Measurements from ENCODE around the gene LHFPL5.

Gene LHFPL5

DNA sequence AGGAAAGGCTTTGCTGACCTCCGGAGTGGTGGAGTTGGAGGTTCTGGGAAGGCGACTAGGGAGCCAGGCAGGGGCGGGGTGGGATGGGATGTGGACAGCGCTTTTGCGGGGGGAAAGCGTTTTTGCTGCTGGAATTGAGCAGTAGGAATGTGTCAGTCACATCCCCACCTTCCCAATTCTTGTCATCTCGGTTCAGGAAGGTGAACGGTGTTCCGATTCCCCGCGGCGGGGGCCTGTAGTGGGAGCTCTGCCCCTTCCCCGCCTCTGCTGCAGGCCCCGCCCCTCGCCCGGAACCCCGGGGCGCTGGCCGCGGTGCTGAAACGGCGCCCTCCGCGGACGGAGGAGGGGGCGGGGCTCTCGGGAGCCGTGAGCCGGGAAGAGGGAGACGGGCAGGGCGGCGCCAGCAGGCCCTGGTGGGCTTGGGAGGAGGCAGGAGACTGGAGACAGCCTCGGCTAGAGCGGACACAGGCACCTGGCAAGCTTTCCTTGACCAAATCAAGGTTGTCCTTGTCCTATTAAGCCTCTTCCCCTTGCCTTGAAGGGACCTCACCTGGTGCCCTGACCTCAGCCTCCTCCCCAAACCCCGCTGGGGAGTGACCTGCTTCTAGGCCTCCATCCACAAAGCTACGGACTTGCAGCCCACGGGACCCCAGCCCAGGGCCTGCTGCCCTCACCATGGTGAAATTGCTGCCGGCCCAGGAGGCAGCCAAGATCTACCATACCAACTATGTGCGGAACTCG, at the start of gene LHFPL5:
LHFPL5 (plus strand) TSS at position 357 of the 741 bp plus-strand sequence; CDS start at position 676, 319 bp downstream.
- DNase-seq: peak; percentile 11

DNA sequence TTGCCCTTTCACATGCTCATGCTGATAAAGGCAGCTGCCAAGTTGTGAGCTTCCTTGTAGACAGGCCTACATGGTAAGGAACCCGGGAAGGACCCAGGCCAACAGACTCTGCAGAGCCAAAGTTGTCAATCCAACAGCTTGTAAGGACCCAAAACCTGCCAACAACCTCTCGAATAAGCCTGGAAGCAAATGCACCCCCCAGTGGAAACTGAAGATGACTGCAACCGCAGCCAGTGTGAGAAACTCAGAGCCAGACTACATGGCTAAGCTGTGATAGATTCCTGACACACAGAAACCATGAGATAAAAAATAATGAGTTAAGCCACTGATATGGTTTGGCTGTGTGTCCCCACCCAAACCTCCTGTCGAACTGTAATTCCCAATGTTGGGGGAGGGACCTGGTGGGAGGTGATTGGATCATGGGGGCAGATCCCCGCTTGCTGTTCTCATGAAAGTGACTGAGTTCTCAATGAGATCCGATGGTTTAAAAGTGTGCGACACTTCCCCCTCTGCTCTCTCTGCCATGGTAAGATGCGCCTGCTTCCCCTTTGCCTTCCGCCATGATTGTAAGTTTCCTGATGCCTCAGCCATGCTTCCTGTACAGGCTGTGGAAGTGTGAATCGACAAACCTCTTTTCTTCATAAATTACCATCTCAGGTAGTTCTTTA, 47.6 kb upstream of the LHFPL5 start:
- no peak for DNase-seq

DNA sequence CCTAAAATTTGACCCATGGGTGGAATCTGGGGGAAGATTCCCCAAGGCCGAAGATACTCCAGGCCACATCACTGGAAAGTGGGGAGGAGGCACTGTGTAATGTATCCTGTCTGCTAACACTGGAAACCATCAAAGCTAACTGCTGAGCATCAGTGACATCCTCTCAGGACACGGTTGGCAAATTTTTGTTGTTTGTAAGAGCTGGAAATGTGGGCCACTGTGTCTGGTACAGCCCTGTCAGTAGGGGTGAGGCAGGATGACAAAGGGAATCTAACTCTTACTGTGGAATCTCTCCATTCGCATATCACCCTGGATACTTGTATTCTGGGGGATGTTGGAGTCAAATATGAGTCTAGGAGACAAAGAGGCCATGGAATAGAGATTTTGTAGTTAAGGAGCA, 45.7 kb upstream of the LHFPL5 start:
- DNase-seq: no peak

DNA sequence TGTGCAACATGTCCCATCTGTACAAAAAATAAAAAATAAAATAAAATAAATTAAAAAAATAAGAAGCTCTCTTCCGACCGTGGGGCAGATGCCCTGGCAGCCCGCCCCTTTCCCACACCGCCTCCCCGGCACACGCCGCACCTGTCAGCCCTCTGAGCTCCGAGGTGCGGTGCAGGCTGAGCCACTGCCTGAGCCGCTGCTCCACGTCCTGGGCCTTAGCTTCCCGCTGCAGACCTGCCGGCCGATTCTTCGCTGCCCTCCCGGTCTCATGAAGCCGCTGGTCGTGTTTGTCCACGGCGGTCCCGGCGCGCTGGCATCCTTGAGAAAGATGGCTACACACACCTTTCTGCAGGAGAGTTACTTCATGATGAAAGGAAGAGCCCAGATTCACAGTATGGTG, 39.4 kb upstream of the LHFPL5 start:
- no peak for DNase-seq

DNA sequence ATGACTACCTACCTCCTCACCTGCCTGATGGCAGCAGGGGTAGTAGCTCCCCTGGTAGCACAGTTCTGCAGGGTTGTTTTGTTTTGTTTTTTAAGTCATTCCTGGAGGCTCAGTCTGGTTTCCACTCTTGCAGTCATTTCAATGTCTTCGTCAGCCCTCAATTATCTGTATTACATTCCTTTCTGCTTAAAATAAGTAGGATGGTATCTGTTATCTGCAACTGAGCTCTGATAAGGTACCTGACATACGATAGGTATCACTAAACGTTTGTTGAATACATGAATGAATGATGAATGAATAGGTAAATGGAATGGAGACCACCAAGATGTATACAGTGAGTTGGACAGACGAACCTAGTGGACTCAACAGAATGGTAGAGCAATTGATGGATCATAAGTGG, 35.9 kb upstream of the LHFPL5 start:
- no peak for DNase-seq

DNA sequence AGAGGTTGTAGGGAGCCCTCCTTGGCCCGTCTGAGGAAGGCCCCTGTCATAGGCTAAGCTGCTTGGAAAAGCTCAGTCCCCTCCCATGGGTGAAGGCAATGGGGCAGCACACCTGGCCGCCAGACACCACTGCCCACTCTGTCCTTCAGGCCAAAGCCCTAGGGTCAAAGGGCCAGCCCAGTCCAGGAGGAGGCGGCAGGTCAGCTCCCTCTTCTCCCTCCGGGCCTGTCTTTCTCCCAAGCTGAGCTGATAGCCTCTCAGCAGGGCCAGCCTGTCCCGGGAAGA, 33.9 kb upstream of the LHFPL5 start:
- DNase-seq: no peak

DNA sequence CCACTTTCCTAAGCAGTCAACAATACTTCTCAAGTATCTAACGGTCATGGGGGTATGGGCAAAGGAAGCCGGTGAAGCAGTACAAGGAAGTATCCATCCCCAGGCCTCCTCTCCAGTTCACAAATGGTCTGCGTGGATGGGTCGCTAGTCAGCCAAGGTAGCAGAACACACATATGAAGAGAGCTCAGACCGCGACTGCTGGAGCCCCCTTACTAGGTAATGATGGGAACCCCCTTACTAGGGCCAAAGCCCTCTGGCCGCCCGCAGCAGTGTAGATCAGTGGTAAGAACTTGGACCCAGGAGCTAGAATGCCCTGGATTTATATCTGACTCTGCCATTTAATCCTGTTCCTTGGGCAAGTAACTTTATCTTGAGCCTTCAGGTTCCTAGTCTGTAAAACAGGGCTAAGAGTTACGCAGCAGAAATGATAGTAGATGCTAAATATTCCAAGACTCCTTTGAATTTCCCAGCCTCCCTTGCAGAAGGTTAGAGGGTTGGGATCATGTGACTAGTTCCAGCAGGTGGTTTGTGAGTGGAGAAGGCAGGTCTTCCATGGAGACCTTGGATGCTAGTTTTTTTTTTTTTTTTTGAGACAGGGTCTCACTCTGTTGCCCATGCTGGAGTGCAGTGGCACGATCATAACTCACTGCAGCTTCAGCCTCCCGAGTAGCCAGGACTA, 30.9 kb upstream of the LHFPL5 start:
- DNase-seq: no peak

DNA sequence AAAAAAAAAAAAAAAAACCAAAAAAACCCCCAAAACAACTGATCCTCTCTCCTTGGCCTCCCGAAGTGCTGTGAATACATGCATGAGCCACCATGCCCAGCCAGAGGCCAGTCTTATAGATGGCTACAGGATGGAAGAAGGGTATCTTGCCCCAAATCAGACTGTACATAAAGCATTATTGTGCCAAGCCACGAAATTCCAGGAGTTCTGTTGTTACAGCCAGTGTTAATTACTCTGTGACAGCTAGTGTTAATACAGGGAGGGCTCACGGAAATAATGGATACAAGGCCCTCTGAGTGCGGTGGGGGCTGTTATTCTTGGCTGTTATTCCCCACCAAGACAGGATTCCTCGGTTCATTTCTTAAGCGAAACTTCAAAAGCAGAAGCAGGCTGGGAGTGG, 30.1 kb upstream of the LHFPL5 start:
- DNase-seq: no peak

DNA sequence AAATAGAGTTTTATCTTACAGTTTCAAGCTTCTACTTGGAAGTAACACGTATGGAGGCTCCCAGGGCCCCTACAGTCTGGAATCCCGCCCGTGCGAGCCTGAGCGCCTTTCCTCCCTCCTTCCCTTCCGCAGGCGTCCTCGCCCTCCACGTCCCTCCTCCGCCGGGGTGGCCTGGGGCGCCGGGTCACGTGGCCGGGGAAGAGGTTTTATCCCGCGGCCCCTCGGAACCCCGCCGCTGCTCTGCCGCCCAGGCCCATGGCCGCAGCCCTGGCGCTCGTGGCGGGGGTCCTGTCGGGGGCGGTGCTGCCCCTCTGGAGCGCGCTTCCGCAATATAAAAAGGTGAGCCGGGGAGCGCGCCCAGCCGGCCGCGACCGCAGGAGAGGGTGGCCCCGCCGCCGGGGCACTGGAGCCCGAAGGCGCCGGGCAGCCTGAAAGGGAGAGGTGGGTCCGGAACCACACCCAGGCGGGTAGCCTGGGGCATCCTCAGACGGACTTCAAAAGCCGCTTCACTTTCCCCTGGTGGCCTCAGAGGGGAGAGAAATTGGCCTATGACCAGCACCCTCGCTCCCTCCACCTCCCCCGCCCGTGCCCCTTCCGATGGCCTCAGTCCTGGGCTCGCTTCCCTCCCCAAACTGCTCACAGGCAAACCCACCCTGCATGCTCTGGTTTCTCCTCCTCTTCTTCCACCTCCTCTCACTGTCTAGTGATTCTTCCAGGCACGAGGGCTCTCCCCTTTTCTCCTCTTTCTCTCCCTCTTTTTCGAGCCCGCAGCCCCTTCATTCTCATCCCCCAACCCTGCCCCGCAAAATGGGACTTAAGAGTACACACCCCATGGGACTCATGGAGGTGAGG, 28.6 kb upstream of the LHFPL5 start, which contains the start of gene CLPSL2:
CLPSL2 (plus strand) TSS at position 235 of the 852 bp plus-strand sequence; CDS start at position 256, 21 bp downstream.
- DNase-seq: no peak

DNA sequence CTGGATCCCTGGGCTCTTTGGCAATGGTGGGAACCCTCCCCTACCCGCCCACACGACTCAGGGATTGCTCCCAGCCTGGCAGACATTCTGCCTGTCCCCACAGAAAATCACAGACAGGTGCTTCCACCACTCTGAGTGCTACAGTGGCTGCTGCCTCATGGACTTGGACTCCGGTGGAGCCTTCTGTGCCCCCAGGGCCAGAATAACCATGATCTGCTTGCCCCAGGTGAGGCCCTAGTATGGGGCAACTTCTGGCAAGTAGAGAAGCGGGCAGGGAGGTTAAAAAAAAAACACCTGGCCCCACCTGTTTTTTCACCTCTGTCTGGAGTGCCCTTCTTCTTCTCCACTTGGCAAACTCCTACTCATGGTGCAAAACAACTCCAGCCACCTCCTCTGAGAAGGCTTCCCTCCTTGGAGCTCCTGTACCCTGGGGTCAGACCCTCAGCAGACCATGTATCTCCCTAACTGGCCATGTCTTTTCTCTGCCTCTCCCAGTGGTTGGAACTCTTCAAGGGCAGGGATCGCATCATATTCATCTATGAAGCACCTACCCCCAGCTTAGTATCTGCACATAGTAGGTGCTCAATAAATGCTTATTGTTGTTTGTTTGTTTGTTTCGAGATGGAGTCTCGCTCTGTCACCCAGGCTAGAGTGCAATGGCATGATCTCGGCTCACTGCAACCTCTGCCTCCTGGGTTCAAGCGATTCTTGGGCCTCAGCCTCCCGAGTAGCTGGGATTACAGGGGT, 27.6 kb upstream of the LHFPL5 start:
- no peak for DNase-seq

DNA sequence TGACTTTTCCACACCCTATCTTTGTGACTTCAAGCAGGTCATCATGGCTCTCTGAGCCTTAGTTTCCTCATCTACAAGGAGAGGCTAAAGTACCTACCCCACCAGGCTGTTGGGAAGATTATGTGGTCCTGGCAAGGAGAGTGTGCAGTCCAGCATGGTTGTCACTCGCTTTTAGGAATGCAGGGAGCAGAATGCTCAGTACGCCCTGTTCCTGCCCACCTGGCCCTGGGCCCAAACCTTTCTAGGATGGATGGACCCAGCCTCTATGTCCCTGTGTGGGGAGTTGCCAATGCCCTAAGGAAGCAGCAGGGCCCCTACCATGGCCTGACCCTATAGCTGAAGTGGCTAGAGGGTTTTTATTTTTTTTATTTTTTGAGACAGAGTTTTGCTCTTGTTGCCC, 26.7 kb upstream of the LHFPL5 start:
- DNase-seq: no peak

DNA sequence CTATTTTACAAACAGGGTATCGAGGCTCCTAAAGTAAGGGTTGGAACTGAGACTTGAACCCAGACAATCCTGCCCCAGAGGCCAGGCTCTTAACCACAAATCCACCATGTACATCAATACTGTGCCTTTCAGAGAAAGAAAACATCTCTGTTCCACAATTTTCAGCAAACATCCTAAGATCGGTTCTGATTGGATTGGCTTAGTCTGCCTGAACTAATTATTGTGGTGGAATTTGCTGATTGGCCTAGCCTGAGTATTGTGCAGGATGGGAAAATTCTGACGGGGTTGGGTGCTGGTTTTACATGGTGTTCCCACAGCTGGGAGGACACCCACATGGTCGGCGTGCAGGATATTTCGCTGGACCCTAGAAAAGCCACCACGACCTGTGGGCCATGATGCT, 24.4 kb upstream of the LHFPL5 start, which contains the start of gene CLPSL1:
CLPSL1 (plus strand) TSS at position 301 of the 400 bp plus-strand sequence; CDS start at position 393, 92 bp downstream.
- no peak for DNase-seq

DNA sequence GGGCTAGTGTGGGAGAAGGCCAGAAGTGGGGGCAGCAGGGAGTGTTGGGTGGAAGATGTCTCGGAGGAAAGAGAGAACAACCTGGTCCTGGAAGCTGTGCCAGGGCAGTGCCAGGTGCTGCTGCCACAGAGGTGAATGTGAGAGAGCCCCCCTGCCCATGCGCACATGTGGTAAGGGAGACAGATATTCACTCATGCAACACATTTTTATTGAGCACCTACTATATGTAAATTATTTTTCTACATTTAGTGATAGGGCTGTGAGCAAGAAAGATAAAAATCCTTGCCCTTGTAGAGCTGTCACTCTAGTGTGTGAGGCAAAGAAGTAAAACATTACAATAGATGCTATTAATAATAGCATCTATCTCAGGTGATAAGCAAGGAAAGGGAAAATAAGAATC, 23.9 kb upstream of the LHFPL5 start:
- no peak for DNase-seq

DNA sequence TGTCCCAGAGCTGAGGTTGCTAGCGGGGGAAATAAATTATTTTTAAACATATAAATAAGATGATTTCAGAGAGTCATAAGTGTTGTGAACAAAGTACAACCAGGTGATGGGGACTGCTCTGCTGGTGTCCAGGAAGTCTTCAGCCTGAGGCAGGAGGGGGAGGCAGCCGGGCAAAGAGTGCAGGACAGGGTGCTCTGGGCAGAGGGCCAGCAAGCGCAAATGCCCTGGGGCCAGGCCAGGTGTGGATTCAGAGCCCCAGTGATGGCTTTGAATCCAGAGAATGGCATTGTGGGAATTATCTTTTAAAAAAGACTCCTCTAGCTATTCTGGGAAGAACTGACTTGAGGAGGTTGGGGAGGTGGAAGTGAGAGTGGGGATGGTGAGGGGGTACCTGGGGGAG, 22.7 kb upstream of the LHFPL5 start:
- DNase-seq: no peak

DNA sequence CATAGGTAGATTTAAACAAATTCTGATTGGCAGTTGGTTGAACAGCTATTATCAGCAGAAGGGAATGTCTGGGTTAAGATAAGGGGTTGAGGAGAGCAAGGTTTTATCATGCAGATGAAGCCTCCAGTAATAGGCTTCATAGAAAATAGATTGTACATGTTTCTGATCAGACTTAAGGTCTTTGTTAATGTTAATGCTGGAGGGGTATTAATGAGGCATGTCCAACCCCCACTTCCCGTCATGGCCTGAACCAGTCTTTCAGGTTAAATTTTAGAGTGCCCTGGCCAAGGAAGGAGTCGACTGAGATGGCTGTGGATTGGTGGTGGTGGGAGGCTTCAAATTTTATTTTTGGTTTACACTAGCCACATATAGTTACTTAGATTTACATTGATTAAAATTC, 21.0 kb upstream of the LHFPL5 start:
- DNase-seq: no peak

DNA sequence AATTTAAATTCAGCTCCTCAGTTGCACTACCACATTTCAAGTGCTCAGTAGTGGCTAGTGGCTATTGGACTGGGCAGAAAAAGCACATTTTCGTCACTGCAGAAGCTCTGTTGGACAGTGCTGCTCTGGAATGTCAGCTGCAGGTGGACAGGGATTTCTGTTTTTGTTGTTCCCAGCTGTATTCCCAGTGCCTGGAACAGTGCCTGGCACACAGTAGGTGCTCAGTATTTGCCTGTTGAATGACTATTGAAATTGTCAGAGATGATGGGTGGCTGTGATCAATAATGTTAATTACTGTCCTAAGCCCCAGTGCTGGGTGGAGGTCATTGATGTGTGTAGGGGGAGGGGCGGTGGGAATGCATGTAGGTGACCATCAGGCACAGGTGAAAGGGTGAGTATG, 18.9 kb upstream of the LHFPL5 start:
- DNase-seq: no peak

DNA sequence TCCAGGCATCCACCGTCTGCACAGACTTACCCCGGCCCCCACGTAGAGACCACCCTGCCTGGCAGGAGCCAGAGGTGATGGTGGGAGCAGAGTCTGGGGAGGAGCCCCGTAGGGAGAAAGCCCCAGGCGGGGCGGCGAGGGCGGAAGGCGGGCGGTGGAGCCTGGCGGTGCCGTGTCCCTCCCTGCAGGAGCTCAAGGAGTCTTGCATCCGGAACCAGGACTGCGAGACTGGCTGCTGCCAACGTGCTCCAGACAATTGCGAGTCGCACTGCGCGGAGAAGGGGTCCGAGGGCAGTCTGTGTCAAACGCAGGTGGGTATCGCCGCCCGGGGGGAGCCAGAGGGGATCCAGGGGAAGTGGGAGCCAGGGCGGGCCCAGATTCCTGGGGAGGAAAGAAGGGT, 18.3 kb upstream of the LHFPL5 start:
- no peak for DNase-seq

DNA sequence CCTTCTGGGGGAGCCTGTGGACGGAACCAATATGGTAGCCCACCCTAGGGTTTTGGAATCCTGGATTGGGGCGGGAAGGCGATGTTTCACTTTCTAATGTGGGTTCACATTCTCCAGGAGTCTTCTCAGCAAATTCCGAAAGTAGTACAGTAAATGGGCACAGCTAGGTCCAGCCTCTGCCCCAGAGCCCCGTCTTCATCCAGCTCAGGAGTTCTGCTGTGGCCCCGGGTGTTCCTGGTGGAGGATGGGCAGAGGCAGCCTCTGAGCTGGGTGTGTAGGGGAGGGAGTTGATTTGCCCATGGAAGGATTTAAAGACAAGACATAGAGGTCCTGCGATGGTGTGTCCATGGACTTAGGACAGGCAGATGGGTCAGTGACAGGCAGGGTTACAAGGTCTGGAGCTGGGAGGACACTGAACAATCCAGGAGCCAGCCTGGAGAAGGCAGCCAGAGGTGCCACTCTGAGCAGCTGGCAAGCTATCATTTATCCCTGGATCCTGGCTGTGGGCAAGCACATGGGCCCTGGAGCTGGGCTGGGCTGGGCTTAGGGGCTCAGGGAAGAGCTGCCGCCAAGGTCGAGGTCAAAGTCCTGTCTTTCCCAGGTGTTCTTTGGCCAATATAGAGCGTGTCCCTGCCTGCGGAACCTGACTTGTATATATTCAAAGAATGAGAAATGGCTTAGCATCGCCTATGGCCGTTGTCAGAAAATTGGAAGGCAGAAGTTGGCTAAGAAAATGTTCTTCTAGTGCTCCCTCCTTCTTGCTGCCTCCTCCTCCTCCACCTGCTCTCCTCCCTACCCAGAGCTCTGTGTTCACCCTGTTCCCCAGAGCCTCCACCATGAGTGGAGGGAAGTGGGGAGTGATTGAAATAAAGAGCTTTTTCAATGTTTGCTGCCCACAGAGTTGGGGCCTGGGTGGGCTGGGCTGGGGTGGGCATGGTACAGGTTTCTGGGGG, 17.6 kb upstream of the LHFPL5 start:
- DNase-seq: no peak

DNA sequence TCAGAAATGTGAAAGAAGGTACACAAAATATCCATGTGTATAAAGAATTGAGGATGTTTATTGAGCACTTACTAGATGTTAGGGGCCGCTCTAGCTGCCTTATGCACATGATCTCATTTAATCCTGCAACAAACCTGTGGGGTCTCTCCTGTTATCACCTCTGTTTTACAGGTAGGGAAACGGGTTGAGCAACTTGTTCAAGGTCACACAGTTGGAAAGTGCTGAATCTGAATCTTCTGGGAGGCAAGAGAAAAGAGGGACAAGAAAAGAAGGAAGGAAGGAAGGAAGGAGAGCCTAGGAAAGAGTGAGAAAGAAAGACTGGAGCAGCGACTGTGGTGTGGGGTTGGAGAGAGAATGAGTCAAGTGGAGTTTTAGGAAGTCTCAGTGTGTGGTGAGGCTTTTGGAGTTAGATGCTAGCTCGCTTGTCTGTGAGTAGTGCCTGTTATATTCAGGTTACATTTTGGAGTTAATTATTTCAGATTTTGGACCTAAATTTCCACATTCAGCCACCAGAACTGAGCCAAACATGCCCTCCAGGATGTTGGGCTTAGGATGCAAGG, 16.6 kb upstream of the LHFPL5 start:
- no peak for DNase-seq

DNA sequence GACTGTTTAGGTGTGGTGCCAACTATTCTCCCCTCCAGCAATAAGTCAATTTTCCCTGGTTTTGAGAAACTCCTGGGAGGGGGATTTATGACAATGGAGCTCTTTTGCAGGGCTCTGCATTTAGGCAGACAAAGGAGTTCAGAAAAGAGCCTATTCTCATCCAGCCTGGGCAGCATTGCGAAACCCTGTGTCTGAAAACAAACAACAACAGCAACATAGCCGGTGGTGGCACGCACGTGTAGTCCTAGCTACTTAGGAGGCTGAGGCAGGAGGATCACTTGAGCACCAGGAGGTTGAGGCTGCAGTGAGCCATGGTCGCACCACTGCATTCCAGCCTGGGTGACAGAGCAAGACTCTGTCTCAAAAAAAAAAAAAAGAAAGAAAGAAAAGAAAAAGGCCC, 14.5 kb upstream of the LHFPL5 start:
- no peak for DNase-seq

Data from NCI-H1694 treated with DMSO at 0.1 percent for 48 hours (cell line).